Measurements from ENCODE around the gene ARHGAP22.

- TF ChIP-seq ZNF274 (IDR thresholded peaks at IDR 0.05; ENCODE audit: low read depth, low read length) (no peak), POLR2A (IDR thresholded peaks at IDR 0.05; ENCODE audit: borderline replicate concordance, extremely low read depth, insufficient read depth, insufficient read length) (no peak), EZH2 (IDR thresholded peaks at IDR 0.05) (no peak), EZH2phosphoT487 (IDR thresholded peaks at IDR 0.05; ENCODE audit: borderline replicate concordance) (no peak), YY1 (IDR thresholded peaks at IDR 0.05; ENCODE audit: extremely low read depth, insufficient replicate concordance, low read depth, low read length) (no peak), CBX3 (IDR thresholded peaks at IDR 0.05; ENCODE audit: low read depth) (no peak), FOSL1 (IDR thresholded peaks at IDR 0.05; ENCODE audit: low read depth) (no peak), SP1 (IDR thresholded peaks at IDR 0.05; ENCODE audit: low read depth) (no peak), ELF1 (IDR thresholded peaks at IDR 0.05; ENCODE audit: borderline replicate concordance, low read depth) (no peak), POLR2AphosphoS5 (IDR thresholded peaks at IDR 0.05; ENCODE audit: low read depth, low read length) (no peak)
- TF ChIP-seq, protein P1, sequence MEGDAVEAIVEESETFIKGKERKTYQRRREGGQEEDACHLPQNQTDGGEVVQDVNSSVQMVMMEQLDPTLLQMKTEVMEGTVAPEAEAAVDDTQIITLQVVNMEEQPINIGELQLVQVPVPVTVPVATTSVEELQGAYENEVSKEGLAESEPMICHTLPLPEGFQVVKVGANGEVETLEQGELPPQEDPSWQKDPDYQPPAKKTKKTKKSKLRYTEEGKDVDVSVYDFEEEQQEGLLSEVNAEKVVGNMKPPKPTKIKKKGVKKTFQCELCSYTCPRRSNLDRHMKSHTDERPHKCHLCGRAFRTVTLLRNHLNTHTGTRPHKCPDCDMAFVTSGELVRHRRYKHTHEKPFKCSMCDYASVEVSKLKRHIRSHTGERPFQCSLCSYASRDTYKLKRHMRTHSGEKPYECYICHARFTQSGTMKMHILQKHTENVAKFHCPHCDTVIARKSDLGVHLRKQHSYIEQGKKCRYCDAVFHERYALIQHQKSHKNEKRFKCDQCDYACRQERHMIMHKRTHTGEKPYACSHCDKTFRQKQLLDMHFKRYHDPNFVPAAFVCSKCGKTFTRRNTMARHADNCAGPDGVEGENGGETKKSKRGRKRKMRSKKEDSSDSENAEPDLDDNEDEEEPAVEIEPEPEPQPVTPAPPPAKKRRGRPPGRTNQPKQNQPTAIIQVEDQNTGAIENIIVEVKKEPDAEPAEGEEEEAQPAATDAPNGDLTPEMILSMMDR (IDR thresholded peaks at IDR 0.05 in 2 of 3, conservative IDR thresholded peaks at IDR 0.05 in 1 of 3; ENCODE audit: borderline replicate concordance in 1 of 3, insufficient read depth in 1 of 3, low read depth in 2 of 3, low read length in 2 of 3): no peak
These were observed 28.4 kb downstream of the ARHGAP22 start for GRCh38 chr10:48576501-48576900.

Measured in HCT116 (cell line).